ENCODE measurements around the gene RSRC1. TPM values are rescaled to one million over a fixed set of nuclear protein-coding genes. Genes with fewer than 3 reads are reported as not detected.

RSRC1 gene
- total RNA-seq, 1 experiment from 2014 or later, result 35.8 TPM

- ChIA-PET POLR2A (interaction anchor here (1.3 kb wide), 1 partner anchor 19 kb away, joined by 3 read pairs; no protein-coding TSS in a partner anchor), CTCF (interaction anchor here (0.5 kb wide), 1 partner anchor 146 kb away, joined by 3 read pairs; no protein-coding TSS in a partner anchor)
- H3K27ac Mint-ChIP-seq (ENCODE audit: low read depth, unreplicated experiment), result no peak overlapping the region
- no peaks in the 10 kb centered on the region for H3K36me3 Mint-ChIP-seq (ENCODE audit: insufficient read depth, unreplicated experiment)
- BruUV-seq (replicated peaks), result no TSS peak
- no peak for DNase-seq (ENCODE audit: unreplicated experiment)
- intact Hi-C loops (cut with micrococcal nuclease), result no loop called here
- no peak overlapping the region for H3K4me3 Mint-ChIP-seq (ENCODE audit: unreplicated experiment)
- TF ChIP-seq CTCF (IDR thresholded peaks at IDR 0.05; ENCODE audit: unreplicated experiment), result no peak
- no peaks in the 10 kb centered on the region for H3K9me3 Mint-ChIP-seq (ENCODE audit: unreplicated experiment)
- H3K27me3 Mint-ChIP-seq (ENCODE audit: insufficient read depth, unreplicated experiment), result no peaks in the 10 kb centered on the region
- no peaks in the 10 kb centered on the region for H3K4me1 Mint-ChIP-seq (ENCODE audit: insufficient read depth, unreplicated experiment)
These were observed 251.0 kb downstream of the RSRC1 start for GRCh38 chr3:158360756-158361448.

- no peaks in the 10 kb centered on the region for H3K36me3 Mint-ChIP-seq (ENCODE audit: insufficient read depth, unreplicated experiment)
- H3K27me3 Mint-ChIP-seq (ENCODE audit: insufficient read depth, unreplicated experiment), result no peaks in the 10 kb centered on the region
- H3K27ac Mint-ChIP-seq (ENCODE audit: low read depth, unreplicated experiment), result no peak overlapping the region
- H3K9me3 Mint-ChIP-seq (ENCODE audit: unreplicated experiment), result no peaks in the 10 kb centered on the region
- H3K4me3 Mint-ChIP-seq (ENCODE audit: unreplicated experiment), result no peak overlapping the region
- POLR2A ChIA-PET, result interaction anchor here (0.6 kb wide), 1 partner anchor 14 kb away, joined by 5 read pairs; no protein-coding TSS in a partner anchor
- CTCF ChIA-PET, result interaction anchor here (0.6 to 1.0 kb wide), 2 partner anchors 9 to 750 kb away, joined by 3 read pairs; no protein-coding TSS in a partner anchor
- DNase-seq (ENCODE audit: unreplicated experiment), result no peak
- no TSS peak for BruUV-seq (replicated peaks)
- no peak for TF ChIP-seq CTCF (IDR thresholded peaks at IDR 0.05; ENCODE audit: unreplicated experiment)
- intact Hi-C loops (cut with micrococcal nuclease), result no loop called here
- no peaks in the 10 kb centered on the region for H3K4me1 Mint-ChIP-seq (ENCODE audit: insufficient read depth, unreplicated experiment)
These were observed 258.4 kb downstream of the RSRC1 start for GRCh38 chr3:158368271-158368670.

- intact Hi-C loops (cut with micrococcal nuclease), result no loop called here
- no peak overlapping the region for H3K27ac Mint-ChIP-seq (ENCODE audit: low read depth, unreplicated experiment)
- no peak for DNase-seq (ENCODE audit: unreplicated experiment)
- no peaks in the 10 kb centered on the region for H3K9me3 Mint-ChIP-seq (ENCODE audit: unreplicated experiment)
- H3K4me1 Mint-ChIP-seq (ENCODE audit: insufficient read depth, unreplicated experiment), result no peaks in the 10 kb centered on the region
- H3K27me3 Mint-ChIP-seq (ENCODE audit: insufficient read depth, unreplicated experiment), result no peaks in the 10 kb centered on the region
- POLR2A ChIA-PET, result no interaction called here
- no peak for TF ChIP-seq CTCF (IDR thresholded peaks at IDR 0.05; ENCODE audit: unreplicated experiment)
- H3K36me3 Mint-ChIP-seq (ENCODE audit: insufficient read depth, unreplicated experiment), result no peaks in the 10 kb centered on the region
- no peak overlapping the region for H3K4me3 Mint-ChIP-seq (ENCODE audit: unreplicated experiment)
- no TSS peak for BruUV-seq (replicated peaks)
- CTCF ChIA-PET, result interaction anchor here (1.0 kb wide), 1 partner anchor 10 kb away, joined by 3 read pairs; no protein-coding TSS in a partner anchor
These were observed 259.4 kb downstream of the RSRC1 start for GRCh38 chr3:158369279-158369678.

GRCh38 chr3:158379517-158379916 is 269.6 kb downstream of the RSRC1 start:
- no peak for TF ChIP-seq CTCF (IDR thresholded peaks at IDR 0.05; ENCODE audit: unreplicated experiment)
- H3K4me3 Mint-ChIP-seq (ENCODE audit: unreplicated experiment), result no peak overlapping the region
- CTCF ChIA-PET, result interaction anchor here (0.6 to 1.2 kb wide), 2 partner anchors 138 to 280 kb away, joined by 3 to 4 read pairs; no protein-coding TSS in a partner anchor
- peak overlapping the region; percentile 10 for H3K27ac Mint-ChIP-seq (ENCODE audit: low read depth, unreplicated experiment)
- BruUV-seq (replicated peaks), result no TSS peak
- intact Hi-C loops (cut with micrococcal nuclease), result no loop called here
- DNase-seq (ENCODE audit: unreplicated experiment), result no peak
- POLR2A ChIA-PET, result interaction anchor here (1.1 kb wide), 1 partner anchor 19 kb away, joined by 3 read pairs; no protein-coding TSS in a partner anchor
- no peaks in the 10 kb centered on the region for H3K36me3 Mint-ChIP-seq (ENCODE audit: insufficient read depth, unreplicated experiment)
- no peaks in the 10 kb centered on the region for H3K4me1 Mint-ChIP-seq (ENCODE audit: insufficient read depth, unreplicated experiment)
- H3K27me3 Mint-ChIP-seq (ENCODE audit: insufficient read depth, unreplicated experiment), result no peaks in the 10 kb centered on the region
- no peaks in the 10 kb centered on the region for H3K9me3 Mint-ChIP-seq (ENCODE audit: unreplicated experiment)
